ENCODE results near the gene JMJD7. TPM values are rescaled to one million over a fixed set of nuclear protein-coding genes. Genes with fewer than 3 reads are reported as not detected.
"Not testable (repeated sequence)": the region's sequence is repeated elsewhere in the genome, so short reads cannot be mapped to it uniquely, and the experiment has no call there.

JMJD7 gene
- total RNA-seq, 2 experiments from 2014 or later, result 33.8 to 54.3 TPM

DNA sequence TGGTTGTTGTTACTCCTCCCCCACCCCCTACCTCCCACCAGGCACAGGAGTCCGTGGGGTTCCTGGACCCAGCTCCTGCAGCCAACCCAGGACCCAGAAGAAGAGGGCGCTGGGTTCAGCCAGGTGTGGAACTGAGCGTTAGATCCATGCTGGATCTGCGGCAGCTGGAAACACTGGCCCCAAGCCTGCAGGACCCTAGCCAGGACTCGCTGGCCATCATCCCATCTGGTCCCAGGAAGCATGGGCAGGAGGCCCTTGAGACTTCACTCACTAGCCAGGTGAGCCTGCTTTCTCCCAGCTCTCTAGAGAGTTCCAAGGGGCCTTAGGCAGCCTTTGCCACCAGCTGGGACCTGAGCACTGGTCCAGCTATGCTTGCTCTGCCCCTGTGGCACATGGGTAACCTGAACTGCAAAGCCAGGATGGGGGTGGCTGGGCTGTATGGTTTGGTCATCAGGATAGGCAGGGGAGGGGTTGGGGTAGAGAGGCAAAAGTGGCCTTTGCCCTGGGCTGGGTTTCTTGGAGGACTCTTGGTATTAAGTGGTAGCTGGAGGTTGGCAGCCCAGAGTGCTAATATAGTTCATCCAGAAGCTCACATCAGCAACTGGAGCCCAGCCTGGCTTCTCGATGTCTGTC lies 7.0 kb upstream of the JMJD7 start:
- ATAC-seq (ENCODE audit: low read depth) (no peak), DNase-seq (no peak)
- Mint-ChIP-seq H3K4me3 (no peak overlapping the region), H3K4me1 (no peaks in the 10 kb centered on the region), H3K36me3 (peaks cover 12% of the 10 kb centered on the region), H3K27me3 (no peaks in the 10 kb centered on the region), H3K27ac (no peak overlapping the region), H3K9me3 (no peaks in the 10 kb centered on the region)
- POLR2A ChIA-PET, result no interaction called here

DNA sequence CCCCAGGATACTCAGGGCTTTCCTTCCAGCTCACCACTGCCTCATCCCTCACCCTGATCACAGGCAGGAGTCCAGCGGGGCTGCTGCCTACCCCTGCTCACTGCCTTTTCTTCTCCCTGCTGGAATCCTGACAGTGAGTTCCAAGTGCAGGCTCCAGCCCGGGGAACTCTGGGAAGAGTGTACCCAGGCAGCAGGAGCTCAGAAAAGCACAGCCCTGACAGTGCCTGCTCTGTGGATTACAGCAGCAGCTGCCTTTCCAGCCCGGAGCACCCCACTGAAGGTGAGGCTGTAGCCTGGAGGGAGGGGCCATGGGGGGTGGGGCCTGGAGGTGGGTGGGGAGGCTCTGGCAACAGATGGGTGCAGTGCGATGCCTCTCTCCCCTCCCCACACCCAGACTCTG lies 6.1 kb upstream of the JMJD7 start:
- ATAC-seq (ENCODE audit: low read depth) (no peak), DNase-seq (no peak)
- H3K27ac Mint-ChIP-seq, result no peak overlapping the region
- H3K9me3 Mint-ChIP-seq, result no peaks in the 10 kb centered on the region
- peaks cover 2% of the 10 kb centered on the region for H3K4me1 Mint-ChIP-seq
- POLR2A ChIA-PET, result no interaction called here
- H3K4me3 Mint-ChIP-seq, result no peak overlapping the region
- H3K27me3 Mint-ChIP-seq, result no peaks in the 10 kb centered on the region
- peaks cover 6% of the 10 kb centered on the region for H3K36me3 Mint-ChIP-seq

DNA sequence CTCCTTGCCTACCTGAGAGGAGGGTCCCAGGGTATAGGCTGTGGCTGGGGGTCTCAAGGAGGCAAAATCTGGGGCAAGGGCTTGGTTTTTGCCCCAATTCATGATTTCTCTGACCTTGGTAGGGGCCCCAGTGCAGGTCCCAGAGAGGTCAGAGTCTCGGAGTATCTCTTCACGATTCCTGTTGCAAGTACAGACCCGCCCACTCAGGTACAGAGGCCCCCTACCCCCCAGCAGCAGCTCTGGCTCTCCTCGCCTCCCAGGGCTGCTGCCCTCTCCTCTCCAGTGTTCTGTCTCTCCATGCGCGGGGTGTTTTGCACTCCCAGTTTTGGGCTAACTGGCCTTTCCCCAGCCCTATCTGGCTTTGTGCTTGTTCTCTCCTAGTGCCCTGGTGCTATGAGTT lies 5.4 kb upstream of the JMJD7 start:
- Mint-ChIP-seq H3K4me1 (peaks cover 2% of the 10 kb centered on the region), H3K27me3 (no peaks in the 10 kb centered on the region), H3K27ac (no peak overlapping the region), H3K36me3 (peaks cover 3% of the 10 kb centered on the region), H3K9me3 (no peaks in the 10 kb centered on the region), H3K4me3 (no peak overlapping the region)
- ATAC-seq (ENCODE audit: low read depth) (no peak), DNase-seq (no peak)
- POLR2A ChIA-PET, result no interaction called here

DNA sequence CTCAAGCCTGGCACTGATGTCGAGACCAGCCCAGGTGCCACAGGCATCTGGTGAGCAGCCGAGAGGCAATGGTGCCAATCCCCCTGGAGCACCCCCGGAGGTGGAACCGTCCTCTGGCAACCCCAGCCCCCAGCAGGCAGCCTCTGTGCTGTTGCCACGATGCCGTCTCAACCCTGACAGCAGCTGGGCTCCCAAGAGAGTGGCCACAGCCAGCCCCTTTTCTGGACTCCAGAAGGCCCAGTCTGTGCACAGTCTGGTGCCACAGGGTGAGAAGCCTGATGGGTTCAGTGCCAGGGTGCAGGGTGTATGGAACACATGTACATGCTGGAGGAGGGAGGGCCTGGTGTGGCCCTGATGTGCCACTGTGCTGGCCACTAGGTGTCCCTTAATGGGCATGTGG lies 4.9 kb upstream of the JMJD7 start:
- POLR2A ChIA-PET, result no interaction called here
- Mint-ChIP-seq H3K4me1 (peaks cover 4% of the 10 kb centered on the region), H3K9me3 (no peaks in the 10 kb centered on the region), H3K27me3 (no peaks in the 10 kb centered on the region), H3K36me3 (peaks cover 3% of the 10 kb centered on the region), H3K27ac (no peak overlapping the region), H3K4me3 (no peak overlapping the region)
- DNase-seq (no peak), ATAC-seq (ENCODE audit: low read depth) (no peak)

DNA sequence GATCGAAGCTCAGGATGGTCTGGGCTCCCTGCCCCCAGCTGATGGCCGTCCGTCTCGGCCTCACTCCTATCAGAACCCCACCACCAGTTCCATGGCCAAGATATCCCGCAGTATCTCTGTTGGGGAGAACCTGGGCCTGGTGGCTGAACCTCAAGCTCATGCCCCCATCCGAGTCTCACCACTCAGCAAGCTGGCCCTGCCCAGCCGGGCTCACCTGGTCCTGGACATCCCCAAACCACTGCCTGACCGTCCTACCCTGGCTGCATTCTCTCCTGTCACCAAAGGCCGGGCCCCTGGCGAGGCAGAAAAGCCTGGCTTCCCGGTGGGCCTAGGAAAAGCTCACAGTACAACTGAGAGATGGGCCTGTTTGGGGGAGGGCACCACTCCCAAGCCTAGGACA lies 4.4 kb upstream of the JMJD7 start:
- ATAC-seq (ENCODE audit: low read depth), result no peak
- no peaks in the 10 kb centered on the region for H3K27me3 Mint-ChIP-seq
- H3K36me3 Mint-ChIP-seq, result peaks cover 3% of the 10 kb centered on the region
- no peak for DNase-seq
- H3K9me3 Mint-ChIP-seq, result no peaks in the 10 kb centered on the region
- no peak overlapping the region for H3K27ac Mint-ChIP-seq
- H3K4me3 Mint-ChIP-seq, result no peak overlapping the region
- peaks cover 4% of the 10 kb centered on the region for H3K4me1 Mint-ChIP-seq
- POLR2A ChIA-PET, result no interaction called here

DNA sequence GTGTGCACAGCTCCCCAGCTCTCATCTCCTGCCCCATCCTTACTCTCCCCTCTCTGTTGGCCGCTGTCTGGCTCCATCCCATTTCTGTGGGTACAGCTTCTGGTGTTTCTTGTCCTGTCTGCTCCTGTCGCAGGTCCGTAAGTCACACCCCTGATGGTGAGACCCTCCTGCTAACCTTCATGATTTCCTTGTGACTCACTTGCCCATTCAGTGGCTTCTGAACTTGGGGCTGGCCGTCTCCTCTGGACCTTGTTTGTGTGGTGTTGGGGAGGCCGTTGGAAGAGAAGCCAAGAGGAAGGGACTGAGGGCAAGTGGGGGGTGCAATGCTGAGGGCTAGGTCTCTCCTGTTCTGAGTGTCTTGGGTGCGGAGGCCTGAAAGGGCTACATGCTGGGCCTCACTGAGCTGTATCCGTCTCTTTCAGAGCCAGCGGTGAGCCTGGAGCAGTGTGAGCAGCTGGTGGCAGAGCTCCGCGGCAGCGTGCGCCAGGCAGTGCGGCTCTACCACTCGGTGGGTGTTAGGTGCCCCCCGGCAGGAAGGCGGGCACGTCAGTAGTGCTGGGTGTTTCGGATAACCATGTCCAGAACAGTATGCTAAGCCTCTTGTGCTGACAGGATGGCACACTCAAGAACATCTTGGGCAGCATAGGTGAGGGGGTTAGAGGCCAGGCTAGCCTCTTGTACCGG lies 3.7 kb upstream of the JMJD7 start:
- Mint-ChIP-seq H3K27me3 (no peaks in the 10 kb centered on the region), H3K27ac (no peak overlapping the region), H3K36me3 (peaks cover 2% of the 10 kb centered on the region), H3K4me1 (peaks cover 10% of the 10 kb centered on the region), H3K4me3 (no peak overlapping the region), H3K9me3 (no peaks in the 10 kb centered on the region)
- no peak for DNase-seq
- POLR2A ChIA-PET, result interaction anchor here (1.7 kb wide), 1 partner anchor 50 kb away, joined by 4 read pairs; the partner anchor contains the start of gene MAPKBP1
- ATAC-seq (ENCODE audit: low read depth), result no peak

DNA sequence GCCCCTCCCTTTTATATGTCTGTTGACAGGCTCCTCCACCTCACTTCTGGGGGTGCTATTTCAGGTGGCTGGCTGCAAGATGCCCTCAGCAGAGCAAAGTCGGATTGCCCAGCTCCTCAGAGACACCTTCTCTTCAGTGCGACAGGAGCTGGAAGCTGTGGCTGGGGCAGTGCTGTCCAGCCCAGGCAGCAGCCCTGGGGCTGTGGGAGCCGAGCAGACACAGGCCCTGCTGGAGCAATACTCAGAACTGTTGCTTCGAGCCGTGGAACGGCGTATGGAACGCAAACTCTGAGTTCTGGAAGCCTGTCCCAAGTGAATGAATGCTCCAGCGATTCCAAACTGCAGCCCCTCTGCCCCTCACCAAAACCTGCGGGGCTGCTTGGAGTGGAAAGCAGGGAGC lies 2.7 kb upstream of the JMJD7 start:
- POLR2A ChIA-PET, result interaction anchor here (1.7 kb wide), 1 partner anchor 51 kb away, joined by 4 read pairs; the partner anchor contains the start of gene MAPKBP1
- Mint-ChIP-seq H3K36me3 (peaks cover 4% of the 10 kb centered on the region), H3K4me3 (no peak overlapping the region), H3K4me1 (peaks cover 12% of the 10 kb centered on the region), H3K27me3 (no peaks in the 10 kb centered on the region), H3K27ac (no peak overlapping the region), H3K9me3 (no peaks in the 10 kb centered on the region)
- no peak for DNase-seq
- no peak for ATAC-seq (ENCODE audit: low read depth)

DNA sequence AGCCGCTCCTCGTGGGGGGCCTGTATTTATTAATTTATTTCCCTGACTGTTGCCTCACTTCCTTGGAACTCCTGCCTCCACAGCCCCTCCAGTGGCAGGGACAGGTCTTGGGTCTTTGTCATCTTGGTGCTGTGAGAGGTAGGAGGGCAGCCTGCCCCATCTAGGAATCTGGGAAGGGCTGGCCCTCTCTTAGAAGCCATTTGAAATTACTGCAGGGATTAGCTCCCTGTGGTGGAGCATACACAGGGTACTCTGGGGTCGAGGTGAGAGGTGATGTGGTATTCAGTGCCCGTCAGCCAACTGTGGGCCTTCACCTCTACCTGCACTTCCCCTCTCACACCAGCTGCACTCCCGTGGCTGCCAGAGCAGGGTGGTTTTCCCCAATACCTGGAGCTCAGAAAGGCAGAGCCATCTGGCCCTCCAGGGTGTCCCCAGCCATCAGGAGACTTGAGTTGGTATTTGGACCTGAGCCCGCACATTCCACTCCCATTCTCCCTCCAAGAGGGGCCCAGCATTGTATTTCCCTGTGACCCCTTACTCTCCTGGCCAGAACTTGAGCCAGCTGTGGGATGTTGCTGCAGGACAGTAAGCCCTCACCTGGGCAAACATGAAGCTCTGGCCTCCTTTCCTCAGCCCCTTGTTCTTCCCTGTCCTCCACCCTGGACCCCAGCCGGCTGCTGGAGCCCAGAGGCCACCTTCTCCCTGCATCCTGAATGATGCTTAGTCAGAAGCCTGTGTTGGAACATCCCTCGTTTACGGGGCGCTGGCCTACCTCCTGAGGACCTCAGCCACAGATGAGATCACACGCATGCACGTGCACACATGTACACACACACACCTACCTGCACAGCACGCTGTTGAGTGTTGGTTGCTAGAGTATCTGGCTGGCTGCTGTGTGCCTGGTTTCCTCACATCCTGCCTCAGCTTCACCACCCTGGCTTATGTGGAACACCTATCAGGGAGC lies 2.0 kb upstream of the JMJD7 start:
- DNase-seq (no peak), ATAC-seq (ENCODE audit: low read depth) (no peak)
- Mint-ChIP-seq H3K4me3 (no peak overlapping the region), H3K27me3 (no peaks in the 10 kb centered on the region), H3K36me3 (peaks cover 4% of the 10 kb centered on the region), H3K4me1 (peaks cover 15% of the 10 kb centered on the region), H3K9me3 (no peaks in the 10 kb centered on the region), H3K27ac (no peak overlapping the region)
- POLR2A ChIA-PET, result interaction anchor here (0.6 to 1.7 kb wide), 2 partner anchors 51 to 371 kb away, joined by 3 to 4 read pairs; partner anchors contain the start of gene MAPKBP1

DNA sequence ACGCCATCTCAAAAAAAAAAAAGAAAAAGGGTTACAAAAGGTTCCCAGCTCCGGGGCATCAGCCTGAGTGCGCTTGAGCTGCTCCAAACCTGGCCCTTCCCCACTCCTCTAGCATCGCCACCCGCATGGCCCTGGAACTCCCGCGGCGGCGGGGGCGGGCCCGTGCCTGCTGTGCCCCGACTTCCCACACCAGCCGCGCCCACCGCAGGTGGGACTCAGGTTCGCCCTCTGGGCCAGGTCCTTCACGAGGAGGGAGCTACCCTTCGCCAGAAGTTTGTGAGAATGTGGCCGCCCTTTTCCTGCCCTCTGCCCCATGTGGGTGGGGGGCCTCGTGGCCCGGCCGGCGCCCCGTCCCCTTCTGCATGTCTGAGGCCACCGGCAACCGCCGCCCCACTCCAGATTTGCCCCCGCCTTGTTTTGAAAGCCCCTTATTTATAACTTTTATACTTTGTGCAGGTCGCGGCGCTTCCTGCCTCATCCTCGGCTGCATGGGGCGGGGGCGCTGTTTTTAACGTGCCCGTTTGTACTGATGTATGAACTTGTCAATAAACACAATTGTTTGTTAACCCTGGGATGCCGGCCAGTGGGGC lies 507 bp upstream of the JMJD7 start:
- H3K27ac Mint-ChIP-seq, result peak overlapping the region; percentile 80
- no peaks in the 10 kb centered on the region for H3K9me3 Mint-ChIP-seq
- POLR2A ChIA-PET, result interaction anchor here (0.9 to 5.6 kb wide), 4 partner anchors 17 to 54 kb away, joined by 3 to 27 read pairs (median 5); partner anchors contain the start of gene MAPKBP1
- no peak for DNase-seq
- no peaks in the 10 kb centered on the region for H3K27me3 Mint-ChIP-seq
- peak overlapping the region; percentile 89 for H3K4me3 Mint-ChIP-seq
- peaks cover 4% of the 10 kb centered on the region for H3K36me3 Mint-ChIP-seq
- peak; percentile 2 for ATAC-seq (ENCODE audit: low read depth)
- H3K4me1 Mint-ChIP-seq, result peaks cover 28% of the 10 kb centered on the region

DNA sequence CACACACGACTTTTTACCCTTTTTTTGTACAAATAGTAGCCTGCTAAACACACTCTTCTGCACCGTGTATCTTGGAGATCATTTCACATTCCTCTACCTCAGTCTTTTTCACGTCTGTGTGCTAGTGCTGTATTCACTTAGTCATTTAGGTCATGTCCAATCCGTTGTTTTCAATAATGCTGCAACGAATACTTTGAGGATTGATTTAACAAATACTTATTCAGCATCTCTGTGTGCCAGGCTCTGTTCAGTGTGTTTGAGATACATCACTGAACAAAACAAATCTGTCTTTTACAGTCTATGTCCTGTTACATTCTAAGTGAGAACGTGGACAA lies 882 bp downstream of the JMJD7 start:
- H3K9me3 Mint-ChIP-seq, result no peaks in the 10 kb centered on the region
- no peaks in the 10 kb centered on the region for H3K27me3 Mint-ChIP-seq
- peaks cover 14% of the 10 kb centered on the region for H3K36me3 Mint-ChIP-seq
- no peak for DNase-seq
- ATAC-seq (ENCODE audit: low read depth), result no peak
- POLR2A ChIA-PET, result interaction anchor here (5.6 kb wide), 1 partner anchor 55 kb away, joined by 27 read pairs; the partner anchor contains the start of gene MAPKBP1
- H3K4me1 Mint-ChIP-seq, result peaks cover 39% of the 10 kb centered on the region
- peak overlapping the region; percentile 89 for H3K4me3 Mint-ChIP-seq
- peak overlapping the region; percentile 84 for H3K27ac Mint-ChIP-seq

DNA sequence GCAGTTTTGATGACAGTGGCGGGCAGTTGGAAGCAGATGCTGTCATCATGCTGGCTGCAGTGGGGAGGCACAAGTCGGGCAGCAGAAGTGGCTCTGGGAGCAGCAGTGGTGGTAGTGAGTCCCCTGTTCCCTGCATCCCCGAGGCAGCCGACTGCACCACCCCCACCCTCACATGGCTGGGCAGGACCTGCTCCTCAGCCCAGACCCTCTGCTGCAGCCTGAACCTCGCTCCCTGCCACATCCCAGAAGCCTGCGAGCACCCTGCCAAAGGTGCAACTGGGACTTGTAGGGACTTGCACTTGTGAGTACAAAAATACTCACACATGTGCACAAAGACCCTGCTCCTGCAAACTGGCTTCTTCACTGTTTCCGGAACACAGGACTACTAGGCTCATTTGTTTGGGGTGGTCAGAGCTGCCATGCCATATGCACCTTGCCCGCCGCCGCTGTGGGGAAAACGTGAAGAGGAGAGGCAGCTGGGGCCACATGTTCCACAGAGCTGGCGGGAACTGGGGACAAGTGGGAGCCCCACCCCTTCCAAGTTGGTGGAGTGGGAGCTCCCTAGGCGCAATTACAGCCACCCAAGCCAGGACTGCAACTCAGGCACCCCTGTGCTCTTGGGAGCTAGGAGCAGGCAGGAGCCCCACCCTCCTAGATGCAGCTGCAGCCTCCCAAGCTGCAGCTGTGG lies 2.2 kb downstream of the JMJD7 start:
- Mint-ChIP-seq H3K9me3 (no peaks in the 10 kb centered on the region), H3K27me3 (no peaks in the 10 kb centered on the region), H3K27ac (no peak overlapping the region), H3K4me1 (peaks cover 41% of the 10 kb centered on the region), H3K36me3 (peaks cover 16% of the 10 kb centered on the region), H3K4me3 (peak overlapping the region; percentile 25)
- ATAC-seq (ENCODE audit: low read depth), result no peak
- no peak for DNase-seq
- POLR2A ChIA-PET, result interaction anchor here (0.6 to 5.6 kb wide), 2 partner anchors 56 to 156 kb away, joined by 4 to 27 read pairs; partner anchors contain the start of gene MAPKBP1

DNA sequence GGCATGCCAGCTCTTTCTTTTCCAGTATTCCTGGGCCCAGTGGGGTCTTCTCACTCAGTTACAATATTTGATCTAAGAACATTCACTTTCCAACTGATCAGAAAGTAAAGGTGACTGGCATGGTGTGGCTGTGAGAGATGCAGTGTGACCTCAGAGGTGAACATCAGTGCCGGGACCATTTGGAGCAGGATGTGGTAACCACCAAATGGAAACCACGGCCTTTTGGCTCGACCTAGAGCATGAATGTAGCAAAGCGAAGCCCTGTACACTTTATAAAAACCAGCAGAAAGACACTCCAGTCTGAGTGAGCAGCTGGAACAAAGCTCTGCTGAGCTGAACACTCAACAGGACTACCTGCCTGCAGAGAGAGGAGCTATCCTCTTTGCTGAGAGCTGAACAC lies 3.4 kb downstream of the JMJD7 start:
- not testable (repeated sequence) for H3K9me3 Mint-ChIP-seq, H3K27me3 Mint-ChIP-seq
- peaks cover 45% of the 10 kb centered on the region for H3K4me1 Mint-ChIP-seq
- peak overlapping the region; percentile 62 for H3K4me3 Mint-ChIP-seq
- POLR2A ChIA-PET, result interaction anchor here (0.6 to 5.6 kb wide), 9 partner anchors 20 to 74 kb away, joined by 3 to 27 read pairs (median 4); partner anchors contain the start of gene MAPKBP1
- H3K27ac Mint-ChIP-seq, result peak overlapping the region; percentile 82
- ATAC-seq (ENCODE audit: low read depth) (peak; percentile 66), DNase-seq (peak; percentile 68)
- H3K36me3 Mint-ChIP-seq, result peaks cover 16% of the 10 kb centered on the region

Data from activated naive CD8-positive, alpha-beta T cell treated with anti-CD3 and anti-CD28 coated beads, Interleukin-2, amount 10 ng/mL, durations not matched to agents 7 days and 5 days (primary cell).